HG03066 (cell line): ENCODE data around the gene ATP5PD.
"Not testable (repeated sequence)": the region's sequence is repeated elsewhere in the genome, so short reads cannot be mapped to it uniquely, and the experiment has no call there.

ENCODE experiments used
- ATAC-seq: cut with Tn5 transposase; IDR thresholded peaks from one replicate; pipeline ENCODE4 v1.9.1; 2021; ENCODE audit warnings: low read depth; ENCODE audit not compliant: unreplicated experiment

ATP5PD gene

GRCh38 chr17:75025398-75025734, 21.4 kb downstream of the ATP5PD start:
- not testable (repeated sequence) for ATAC-seq

DNA sequence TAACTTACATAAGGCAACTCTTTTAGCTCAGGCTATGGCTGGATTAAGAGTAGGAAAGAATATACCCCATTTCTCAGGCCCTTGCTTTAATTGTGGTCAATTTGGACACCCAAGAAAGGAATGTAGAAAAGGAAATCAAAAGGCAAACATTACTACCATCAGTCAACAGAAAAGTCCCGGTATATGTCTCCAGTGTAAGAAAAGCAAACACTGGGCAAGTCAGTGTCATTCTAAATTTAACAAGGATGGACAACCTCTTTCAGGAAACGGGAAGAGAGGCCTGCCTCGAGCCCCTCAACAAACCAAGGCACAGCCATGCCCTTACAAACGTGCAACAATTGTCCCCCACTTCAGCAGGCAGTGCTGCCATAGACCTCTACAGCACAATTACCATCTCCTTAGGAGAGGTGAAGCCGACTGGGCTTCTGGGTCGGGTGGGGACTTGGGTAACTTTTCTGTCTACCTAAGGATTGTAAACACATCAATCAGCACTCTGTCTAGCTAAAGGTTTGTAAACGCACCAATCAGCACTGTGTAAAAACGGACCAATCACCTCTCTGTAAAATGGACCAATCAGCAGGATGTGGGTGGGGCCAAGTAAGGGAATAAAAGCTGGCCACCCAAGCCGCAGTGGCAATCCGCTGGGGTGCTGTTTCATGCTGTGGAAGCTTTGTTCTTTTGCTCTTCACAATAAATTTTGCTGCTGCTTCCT, 21.9 kb downstream of the ATP5PD start:
- no peak for ATAC-seq

DNA sequence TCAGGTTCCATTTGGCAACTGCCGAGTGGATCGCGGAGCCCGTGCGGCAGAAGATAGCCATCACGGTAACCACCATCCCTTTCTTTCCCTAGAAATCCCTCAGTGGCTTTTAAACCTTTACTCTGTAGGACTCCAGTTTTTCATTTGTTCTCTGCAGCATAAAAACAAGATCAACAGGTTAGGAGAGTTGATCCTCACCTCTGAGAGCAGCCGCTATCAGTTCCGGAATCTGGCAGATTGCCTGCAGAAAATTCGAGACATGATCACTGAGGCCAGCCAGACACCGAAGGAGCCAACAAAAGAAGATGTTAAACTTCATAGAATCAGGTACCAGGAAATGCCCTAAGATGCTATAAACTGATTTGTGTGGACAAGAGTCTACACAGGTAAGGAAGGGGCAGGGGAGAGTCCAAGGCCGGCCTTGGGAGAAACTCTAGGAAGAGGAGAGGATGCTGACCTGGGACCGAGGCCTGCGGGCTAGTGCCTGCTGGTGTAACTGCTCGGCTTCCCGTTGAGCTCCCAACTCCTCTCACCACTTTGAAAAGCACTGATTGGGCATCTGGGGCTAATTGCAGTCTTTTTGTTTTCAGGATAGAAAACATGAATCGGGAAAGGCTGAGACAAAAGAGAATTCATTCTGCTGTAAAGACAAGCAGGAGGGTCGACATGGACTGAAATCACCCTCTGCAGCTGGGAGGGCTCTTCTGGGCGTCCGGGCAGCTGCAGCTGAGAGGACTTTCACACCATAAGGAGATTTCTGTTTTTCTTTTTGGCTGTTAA, 26.2 kb downstream of the ATP5PD start:
- ATAC-seq = no peak

DNA sequence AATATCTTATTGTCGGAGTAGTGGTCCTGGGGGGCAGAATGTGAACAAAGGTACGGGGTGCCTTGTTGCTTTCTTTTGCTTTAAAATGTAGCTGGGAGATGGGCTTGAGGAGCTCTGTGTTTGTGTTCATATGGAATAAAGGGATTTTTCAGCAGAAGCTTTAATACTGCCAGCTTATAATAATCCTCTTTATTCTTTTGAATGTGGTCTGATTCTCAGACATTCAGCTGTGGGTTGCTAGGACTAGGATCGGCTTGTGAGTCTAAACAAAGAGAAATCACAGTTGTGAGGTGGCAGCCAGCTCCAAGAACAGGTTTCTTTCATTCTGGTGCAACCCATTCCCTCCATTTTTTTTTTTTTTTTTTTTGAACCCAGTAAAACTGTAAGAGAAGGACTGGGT, 27.1 kb downstream of the ATP5PD start:
- ATAC-seq = no peak

GRCh38 chr17:75019146-75019545, 27.6 kb downstream of the ATP5PD start:
- ATAC-seq = no peak

- no peak for ATAC-seq
These were observed 33.6 kb downstream of the ATP5PD start for GRCh38 chr17:75013092-75013559.

DNA sequence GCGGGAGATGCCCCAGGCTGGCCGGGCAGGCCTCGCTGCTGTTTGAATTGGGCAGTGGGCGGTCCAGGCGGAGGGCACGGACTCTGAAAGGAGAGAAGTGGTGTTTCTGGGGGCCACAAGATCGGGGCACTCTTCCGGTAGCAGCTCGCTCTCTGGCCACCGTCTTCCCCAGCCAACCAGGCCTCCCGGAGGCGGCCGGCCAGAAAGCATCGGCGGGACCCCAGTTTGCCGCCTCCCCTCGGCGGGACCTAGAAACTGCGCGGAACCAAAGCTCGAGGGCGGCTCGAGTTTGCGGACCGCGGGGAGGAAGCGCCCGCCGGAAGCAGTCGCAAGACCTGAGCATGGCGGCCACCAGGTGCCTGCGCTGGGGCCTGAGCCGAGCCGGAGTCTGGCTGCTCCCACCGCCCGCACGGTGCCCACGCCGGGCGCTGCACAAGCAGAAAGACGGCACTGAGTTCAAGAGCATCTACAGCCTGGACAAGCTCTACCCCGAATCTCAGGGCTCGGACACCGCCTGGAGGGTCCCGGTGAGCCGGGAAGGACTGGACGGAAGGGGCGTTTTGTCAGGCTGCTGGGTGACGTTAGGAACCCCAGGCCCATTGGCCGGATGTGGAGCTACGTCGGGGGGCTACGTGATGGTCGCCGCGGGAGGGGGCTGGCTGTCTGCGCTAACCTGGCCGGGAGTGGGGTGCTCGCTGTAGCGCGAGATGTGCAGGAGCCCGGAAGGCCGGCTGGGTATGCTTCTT, 34.2 kb downstream of the ATP5PD start, which contains the start of gene MRPL58:
TSS of gene MRPL58 (plus strand) at position 325 of the 746 bp plus-strand sequence. CDS start at position 342, 17 bp downstream.
- ATAC-seq = peak; percentile 83

GRCh38 chr17:75012096-75012345, 34.7 kb downstream of the ATP5PD start:
- no peak for ATAC-seq

- ATAC-seq = no peak
These were observed 35.2 kb downstream of the ATP5PD start for GRCh38 chr17:75011401-75012095.

DNA sequence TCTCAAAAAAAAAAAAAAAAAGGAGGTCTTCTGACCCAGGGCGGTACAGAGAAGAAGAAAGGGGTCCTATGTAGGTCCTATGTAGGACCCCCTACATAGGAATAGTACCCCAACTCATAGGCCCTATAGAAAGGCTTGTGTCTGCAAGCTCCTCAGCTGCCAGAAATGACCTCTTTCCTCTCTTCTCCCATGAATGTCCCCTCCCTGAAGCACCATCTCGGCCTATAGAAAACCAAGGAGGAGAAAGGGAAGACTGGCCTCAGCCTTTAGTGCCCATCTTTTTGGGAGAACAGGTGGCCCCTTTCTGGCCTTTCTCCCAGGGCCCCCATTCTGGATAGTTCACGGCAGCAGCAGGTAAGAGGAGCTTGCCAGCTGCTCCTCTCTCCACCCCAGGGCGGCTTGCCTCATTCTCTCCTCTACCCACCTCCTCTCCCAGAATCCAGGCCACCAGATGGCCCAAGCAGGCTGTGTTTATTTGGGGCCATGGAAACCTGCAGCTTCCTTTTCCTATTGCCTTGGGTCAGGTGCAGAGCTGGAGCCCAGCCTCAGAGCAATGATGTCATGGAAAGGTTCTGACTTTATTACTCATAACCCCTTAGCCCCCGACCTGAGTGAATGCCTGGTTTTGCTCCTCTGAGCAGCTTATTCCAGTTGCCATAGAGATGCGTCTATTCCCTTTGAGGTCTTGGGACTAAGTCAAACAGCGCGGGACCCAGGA, 35.9 kb downstream of the ATP5PD start:
- ATAC-seq = no peak

- ATAC-seq = no peak
These were observed 37.5 kb downstream of the ATP5PD start for GRCh38 chr17:75009139-75009724.

DNA sequence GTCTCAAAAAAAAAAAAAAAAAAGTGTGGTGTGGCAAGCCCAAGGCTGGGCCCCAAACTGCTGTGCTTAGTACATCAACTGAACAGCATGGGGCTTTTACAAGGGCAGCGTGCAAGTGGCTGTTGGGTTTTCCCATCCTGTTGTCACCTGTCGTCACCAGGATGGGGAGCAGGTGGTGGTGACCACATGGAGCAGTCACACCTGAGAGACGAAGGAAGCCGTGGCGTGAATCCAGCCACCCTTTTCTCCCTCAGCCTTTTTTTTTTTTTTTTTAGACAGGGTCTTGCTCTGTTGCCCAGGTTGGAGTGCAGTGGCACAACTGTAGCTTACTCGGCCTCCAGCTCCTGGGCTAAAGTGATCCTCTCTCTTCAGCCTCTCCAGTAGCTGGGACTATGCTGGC, 38.4 kb downstream of the ATP5PD start:
- no peak for ATAC-seq

DNA sequence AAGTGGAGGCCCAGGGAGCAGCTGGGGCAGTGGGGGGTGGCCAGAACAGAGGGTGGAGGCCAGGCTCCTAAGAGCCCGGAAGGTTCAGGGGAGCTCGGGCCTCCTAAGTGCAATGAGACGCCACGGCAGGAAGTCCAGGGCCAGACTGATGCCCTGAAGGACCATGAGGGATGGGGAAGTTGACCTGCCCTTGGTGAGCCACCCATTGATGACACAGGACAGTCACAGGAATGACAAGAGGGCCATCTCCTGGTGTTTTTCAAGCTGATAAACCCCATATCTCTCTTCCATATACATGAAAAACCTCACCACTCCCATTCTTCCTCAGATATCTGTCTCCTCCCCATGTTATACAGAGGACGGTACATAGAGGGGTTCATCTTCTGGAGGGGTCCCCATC, 40.1 kb downstream of the ATP5PD start:
- no peak for ATAC-seq

DNA sequence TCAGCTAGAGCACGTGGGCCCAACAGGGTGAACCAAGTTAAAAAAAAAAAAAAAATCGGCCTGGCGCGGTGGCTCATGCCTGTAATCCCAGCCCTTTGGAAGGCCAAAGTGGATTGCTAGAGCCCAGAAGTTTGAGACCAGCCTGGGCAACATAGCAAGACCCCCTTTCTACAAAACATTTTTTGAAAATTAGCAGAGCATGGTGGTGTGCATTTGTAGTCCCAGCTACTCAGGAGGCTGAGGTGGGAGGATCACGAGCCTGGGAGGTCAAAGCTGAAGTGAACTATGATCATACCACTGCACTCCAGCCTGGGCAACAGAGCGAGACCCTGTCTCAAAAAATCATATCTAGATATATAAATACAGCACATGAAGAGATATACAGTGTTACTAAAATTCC, 40.7 kb downstream of the ATP5PD start:
- ATAC-seq = not testable (repeated sequence)

DNA sequence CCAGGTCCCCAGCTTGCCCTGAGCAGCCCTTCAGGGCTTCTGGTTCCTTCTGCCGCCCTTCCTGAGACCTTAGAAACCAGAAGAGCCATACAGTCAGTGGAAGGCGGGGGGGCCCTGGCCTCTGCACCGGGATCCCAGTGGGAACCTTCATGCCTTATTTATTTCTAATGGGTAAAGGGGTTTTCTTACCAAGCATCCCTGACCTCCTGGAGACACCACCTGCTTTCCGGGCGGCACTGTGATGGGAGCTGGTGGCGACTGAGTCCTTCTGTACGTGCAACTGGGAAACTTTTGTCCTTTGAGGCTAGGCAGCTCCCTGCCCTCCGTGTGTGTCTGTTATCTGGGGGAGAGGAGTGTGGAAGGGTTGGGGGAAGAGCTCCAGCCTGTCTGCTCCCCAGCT, 41.5 kb downstream of the ATP5PD start:
- ATAC-seq = no peak

GRCh38 chr17:75004371-75004770, 42.4 kb downstream of the ATP5PD start:
- ATAC-seq = no peak

DNA sequence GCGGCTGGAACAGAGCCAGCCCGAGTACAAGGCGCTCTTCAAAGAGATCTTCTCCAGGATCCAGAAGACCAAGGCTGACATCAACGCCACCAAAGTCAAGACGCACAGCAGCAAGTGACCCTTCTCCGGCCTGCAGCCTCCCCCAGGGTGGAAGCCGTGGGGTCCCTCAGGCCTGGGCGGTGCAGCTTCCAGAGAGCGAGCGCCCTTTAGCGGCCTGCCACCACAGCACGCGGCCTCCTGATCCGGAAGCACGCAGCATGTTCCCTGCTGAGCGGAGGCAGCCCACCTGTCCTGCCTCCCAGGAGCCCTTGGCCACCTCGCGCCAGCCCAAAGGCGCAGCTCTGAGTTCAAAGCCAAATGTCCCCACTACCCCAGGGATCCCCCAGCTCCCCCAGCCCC, 42.8 kb downstream of the ATP5PD start:
- no peak for ATAC-seq

DNA sequence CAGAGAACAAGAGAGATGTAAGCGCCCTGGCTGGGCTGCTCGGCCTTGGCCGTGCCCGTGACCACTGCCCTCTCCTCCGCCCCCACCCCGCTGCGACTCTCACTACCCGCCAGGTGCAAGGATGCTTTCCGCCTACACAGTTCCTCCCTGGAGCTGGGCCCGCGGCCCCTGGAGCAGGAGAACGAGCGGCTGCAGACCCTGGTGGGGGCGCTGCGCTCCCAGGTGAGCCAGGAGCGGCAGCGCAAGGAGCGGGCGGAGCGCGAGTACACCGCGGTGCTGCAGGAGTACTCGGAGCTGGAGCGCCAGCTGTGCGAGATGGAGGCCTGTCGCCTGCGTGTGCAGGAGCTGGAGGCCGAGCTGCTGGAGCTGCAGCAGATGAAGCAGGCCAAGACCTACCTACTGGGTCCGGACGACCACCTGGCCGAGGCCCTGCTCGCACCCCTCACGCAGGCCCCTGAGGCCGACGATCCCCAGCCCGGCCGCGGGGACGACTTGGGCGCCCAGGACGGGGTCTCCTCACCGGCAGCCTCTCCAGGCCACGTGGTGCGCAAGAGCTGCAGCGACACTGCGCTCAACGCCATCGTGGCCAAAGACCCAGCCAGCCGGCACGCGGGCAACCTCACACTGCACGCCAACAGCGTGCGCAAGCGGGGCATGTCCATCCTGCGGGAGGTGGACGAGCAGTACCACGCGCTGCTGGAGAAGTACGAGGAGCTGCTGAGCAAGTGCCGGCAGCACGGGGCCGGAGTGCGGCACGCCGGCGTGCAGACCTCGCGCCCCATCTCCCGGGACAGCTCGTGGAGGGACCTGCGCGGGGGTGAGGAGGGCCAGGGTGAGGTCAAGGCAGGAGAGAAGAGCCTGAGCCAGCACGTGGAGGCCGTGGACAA, 43.5 kb downstream of the ATP5PD start:
- ATAC-seq = no peak
